ENCODE data around the gene FZR1. TPM values are rescaled to one million over a fixed set of nuclear protein-coding genes. Genes with fewer than 3 reads are reported as not detected.

FZR1 gene
- total RNA-seq, 4 donors from 2014 or later: 45.1 to 51.1 (median 47.9) TPM

DNA sequence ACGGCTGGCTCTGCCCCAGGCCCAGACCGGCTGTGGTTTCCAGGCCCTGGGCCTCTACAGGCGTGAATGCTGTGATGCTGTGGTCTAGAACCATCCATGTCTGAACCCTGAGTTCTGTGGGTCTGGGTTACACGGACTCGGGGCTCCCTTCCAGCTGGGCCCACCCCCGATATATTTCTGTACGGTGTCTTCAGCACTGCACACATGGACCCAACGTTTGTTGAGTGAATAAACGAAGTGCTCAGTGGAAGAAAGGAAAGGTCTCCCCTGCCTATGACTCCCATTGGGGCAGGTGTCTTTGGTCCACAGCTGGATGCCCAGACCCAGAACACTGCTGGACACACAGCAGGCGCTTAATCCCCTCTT, 39.5 kb downstream of the FZR1 start:
- WGBS: 78% methylated on average over 9 of the region's 10 CpGs
- DNase-seq (ENCODE audit: low spot score in 2 of 2): no peak
- H3K27ac ChIP-seq: no peak overlapping the region
- peaks cover 16% of the 10 kb centered on the region for H3K36me3 ChIP-seq
- no peaks in the 10 kb centered on the region for H3K27me3 ChIP-seq
- no peaks in the 10 kb centered on the region for H3K9me3 ChIP-seq
- no peak overlapping the region for H3K4me3 ChIP-seq
- TF ChIP-seq POLR2AphosphoS5 (IDR thresholded peaks at IDR 0.05) (no peak), POLR2A (IDR thresholded peaks at IDR 0.05) (no peak), EP300 (IDR thresholded peaks at IDR 0.05) (no peak)
- TF ChIP-seq, protein P1, sequence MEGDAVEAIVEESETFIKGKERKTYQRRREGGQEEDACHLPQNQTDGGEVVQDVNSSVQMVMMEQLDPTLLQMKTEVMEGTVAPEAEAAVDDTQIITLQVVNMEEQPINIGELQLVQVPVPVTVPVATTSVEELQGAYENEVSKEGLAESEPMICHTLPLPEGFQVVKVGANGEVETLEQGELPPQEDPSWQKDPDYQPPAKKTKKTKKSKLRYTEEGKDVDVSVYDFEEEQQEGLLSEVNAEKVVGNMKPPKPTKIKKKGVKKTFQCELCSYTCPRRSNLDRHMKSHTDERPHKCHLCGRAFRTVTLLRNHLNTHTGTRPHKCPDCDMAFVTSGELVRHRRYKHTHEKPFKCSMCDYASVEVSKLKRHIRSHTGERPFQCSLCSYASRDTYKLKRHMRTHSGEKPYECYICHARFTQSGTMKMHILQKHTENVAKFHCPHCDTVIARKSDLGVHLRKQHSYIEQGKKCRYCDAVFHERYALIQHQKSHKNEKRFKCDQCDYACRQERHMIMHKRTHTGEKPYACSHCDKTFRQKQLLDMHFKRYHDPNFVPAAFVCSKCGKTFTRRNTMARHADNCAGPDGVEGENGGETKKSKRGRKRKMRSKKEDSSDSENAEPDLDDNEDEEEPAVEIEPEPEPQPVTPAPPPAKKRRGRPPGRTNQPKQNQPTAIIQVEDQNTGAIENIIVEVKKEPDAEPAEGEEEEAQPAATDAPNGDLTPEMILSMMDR (IDR thresholded peaks at IDR 0.05): no peak
- H3K4me1 ChIP-seq: peaks cover 12% of the 10 kb centered on the region

DNA sequence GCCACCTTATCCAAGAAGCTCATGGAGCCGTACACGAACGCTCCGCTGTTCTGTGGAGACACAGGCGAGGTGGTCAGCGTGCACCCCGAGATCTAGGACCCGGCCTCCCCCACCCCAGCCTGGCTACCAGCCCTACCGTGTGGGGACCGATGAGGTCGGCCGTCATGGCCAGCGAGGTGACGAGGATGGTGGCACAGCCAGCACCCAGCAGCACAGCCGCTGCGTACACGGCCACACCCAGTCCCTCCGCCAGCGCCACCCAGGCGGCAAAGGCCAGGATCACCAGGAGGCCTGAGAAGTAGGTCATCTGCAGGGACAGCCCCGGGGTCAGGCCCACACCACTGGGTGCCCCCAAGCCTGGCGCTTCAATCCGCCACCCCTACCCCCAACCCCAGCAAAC, 40.0 kb downstream of the FZR1 start:
- Histone ChIP-seq H3K36me3 (peaks cover 16% of the 10 kb centered on the region), H3K4me1 (peaks cover 12% of the 10 kb centered on the region), H3K4me3 (no peak overlapping the region), H3K9me3 (no peaks in the 10 kb centered on the region), H3K27ac (no peak overlapping the region), H3K27me3 (no peaks in the 10 kb centered on the region)
- DNase-seq (ENCODE audit: low spot score in 2 of 2): no peak
- TF ChIP-seq POLR2A (IDR thresholded peaks at IDR 0.05): no peak
- no peak for TF ChIP-seq POLR2AphosphoS5 (IDR thresholded peaks at IDR 0.05)
- no peak for TF ChIP-seq EP300 (IDR thresholded peaks at IDR 0.05)
- TF ChIP-seq, protein P1 (IDR thresholded peaks at IDR 0.05): no peak
- 72% methylated on average over 14 of the region's 23 CpGs for WGBS

DNA sequence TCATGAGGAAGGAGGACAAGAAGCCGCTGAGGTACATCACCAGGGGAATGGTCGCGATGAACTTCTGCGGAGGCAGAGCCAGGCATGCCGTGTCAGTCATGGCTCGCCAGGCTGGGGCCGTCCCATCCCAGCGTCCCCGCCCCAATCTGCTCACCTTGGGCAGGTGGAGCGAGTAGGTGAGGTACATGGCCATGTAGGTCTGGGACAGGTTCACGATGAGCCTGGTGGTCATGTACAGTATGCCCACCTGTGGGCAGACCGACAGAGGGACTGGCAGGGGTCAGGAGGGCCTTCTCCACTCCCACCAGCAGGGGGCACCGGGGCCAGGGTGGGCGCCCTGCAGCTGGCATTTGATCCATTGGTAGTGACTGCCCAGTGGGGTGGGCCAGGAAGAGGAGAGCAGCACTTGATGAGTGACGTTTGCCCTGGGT, 41.2 kb downstream of the FZR1 start:
- Histone ChIP-seq H3K9me3 (no peaks in the 10 kb centered on the region), H3K36me3 (peaks cover 16% of the 10 kb centered on the region), H3K27ac (no peak overlapping the region), H3K4me1 (peaks cover 12% of the 10 kb centered on the region), H3K27me3 (no peaks in the 10 kb centered on the region), H3K4me3 (no peak overlapping the region)
- 74% methylated on average over 12 of the region's 15 CpGs for WGBS
- TF ChIP-seq, protein P1 (IDR thresholded peaks at IDR 0.05): peak in 1 of 2 donors; percentile 43
- no peak for TF ChIP-seq POLR2A (IDR thresholded peaks at IDR 0.05)
- DNase-seq (ENCODE audit: low spot score in 2 of 2): no peak

DNA sequence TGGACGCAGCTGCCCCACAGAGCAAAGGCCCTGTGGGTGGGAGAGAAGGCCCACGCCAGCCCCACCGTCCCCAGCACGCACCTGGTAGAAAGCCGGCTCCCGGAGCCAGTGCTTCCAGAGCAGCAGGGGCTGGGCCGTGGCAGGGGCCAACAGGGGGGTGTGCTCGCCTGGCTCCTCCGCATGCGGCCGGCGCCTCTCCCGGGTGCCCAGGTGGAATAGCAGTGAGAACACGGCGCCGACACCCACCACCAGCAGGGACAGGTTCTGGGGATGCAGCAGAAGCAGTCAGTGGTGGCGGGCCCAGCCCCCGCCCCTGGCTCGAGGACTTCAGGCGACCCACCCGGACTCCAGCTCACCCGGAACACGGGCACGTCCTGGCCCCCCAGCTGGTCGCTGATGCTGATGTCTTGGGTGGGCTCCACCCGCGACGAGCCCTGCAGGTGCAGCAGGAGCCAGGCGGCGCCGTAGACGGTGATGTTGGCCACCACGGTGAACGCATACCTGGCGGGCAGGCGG, 41.7 kb downstream of the FZR1 start:
- no peaks in the 10 kb centered on the region for H3K27me3 ChIP-seq
- H3K27ac ChIP-seq: no peak overlapping the region
- no peaks in the 10 kb centered on the region for H3K9me3 ChIP-seq
- peaks cover 16% of the 10 kb centered on the region for H3K36me3 ChIP-seq
- no peak for DNase-seq (ENCODE audit: low spot score in 2 of 2)
- TF ChIP-seq POLR2AphosphoS5 (IDR thresholded peaks at IDR 0.05) (no peak), EP300 (IDR thresholded peaks at IDR 0.05) (no peak), POLR2A (IDR thresholded peaks at IDR 0.05) (no peak)
- TF ChIP-seq, protein P1 (IDR thresholded peaks at IDR 0.05): no peak
- H3K4me1 ChIP-seq: peaks cover 13% of the 10 kb centered on the region
- no peak overlapping the region for H3K4me3 ChIP-seq
- 86% methylated on average over 8 of the region's 36 CpGs for WGBS

DNA sequence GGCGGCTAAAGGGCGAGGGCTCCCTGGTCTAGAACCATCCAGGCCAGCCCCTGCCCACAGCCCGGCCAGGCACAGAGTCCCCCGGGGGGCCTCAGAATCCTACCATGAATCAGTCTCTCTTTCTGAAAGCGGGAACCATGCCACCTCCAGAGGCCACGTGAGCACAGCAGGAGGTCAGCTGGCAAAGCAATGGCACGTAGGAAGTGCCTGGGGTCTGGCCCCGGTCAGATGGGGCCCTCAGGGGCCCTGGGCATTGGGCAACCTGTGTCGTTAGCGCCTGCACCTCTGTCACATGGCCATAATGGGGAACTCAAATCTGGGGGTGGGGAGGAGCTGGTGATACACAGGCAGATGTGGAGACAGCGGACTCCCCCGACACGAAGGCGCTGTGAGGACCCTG, 42.5 kb downstream of the FZR1 start:
- TF ChIP-seq, protein P1 (IDR thresholded peaks at IDR 0.05): no peak
- no peak for TF ChIP-seq EP300 (IDR thresholded peaks at IDR 0.05)
- no peak for TF ChIP-seq POLR2AphosphoS5 (IDR thresholded peaks at IDR 0.05)
- TF ChIP-seq POLR2A (IDR thresholded peaks at IDR 0.05): no peak
- Histone ChIP-seq H3K36me3 (peaks cover 16% of the 10 kb centered on the region), H3K4me1 (peaks cover 16% of the 10 kb centered on the region), H3K27ac (no peak overlapping the region), H3K27me3 (no peaks in the 10 kb centered on the region), H3K9me3 (no peaks in the 10 kb centered on the region), H3K4me3 (no peak overlapping the region)
- 81% methylated on average over 7 of the region's 14 CpGs for WGBS
- DNase-seq (ENCODE audit: low spot score in 2 of 2): no peak

Measured in suprapubic skin (tissue), 4 donors.